SK-N-SH (cell line): ENCODE measurements around the gene GPR37L1. TPM values are rescaled to one million over a fixed set of nuclear protein-coding genes. Genes with fewer than 3 reads are reported as not detected.

Experiments
- CTCF ChIA-PET: fragments of 300-600, 350-600 bp; formaldehyde crosslinking; extraction: SDS; loops from one replicate; lab custom pipeline; 2021; lab: Yijun Ruan, JAX
- POLR2A ChIA-PET: fragments of 350-600 bp; sonication (Branson Sonifier 250); formaldehyde crosslinking; extraction: SDS; loops from one replicate; lab custom pipeline; 2020; ENCODE audit warnings: antibody characterized with exemption, inconsistent platforms; lab: Yijun Ruan, JAX
- DNase-seq: peaks from one replicate; pipeline ENCODE4 v3.0.0; 2012
- H2AFZ ChIP-seq: fragments of 200-600 bp; sonication (generic); 2 replicates; pipeline ENCODE4 v1.8.1; 2016; ENCODE audit warnings: antibody characterized with exemption, mild to moderate bottlenecking, low read depth
- H3F3A ChIP-seq: fragments of 200-600 bp; sonication (generic); replicated peaks from 2 replicates; pipeline ENCODE3; 2016; ENCODE audit warnings: antibody characterized with exemption, mild to moderate bottlenecking; ENCODE audit not compliant: insufficient read depth
- H3K27ac ChIP-seq, 2 experiments: fragments of 200-500 bp in 1 of 2; fragments of 200-600 bp in 1 of 2; sonication (Bioruptor generic) in 1 of 2; sonication (generic), shearing (Covaris generic) in 1 of 2; 2 replicates each; pipeline versions ENCODE4 v1.5.1 to v1.6.1; 2014 to 2016; ENCODE audit warnings: low read depth in 2 of 2, inconsistent platforms in 1 of 2, low read length in 1 of 2, mild to moderate bottlenecking in 1 of 2, mixed read lengths in 1 of 2
- H3K27me3 ChIP-seq: fragments of 200-600 bp; sonication (generic), shearing (Covaris generic); 2 replicates; pipeline ENCODE4 v1.6.1; 2016; ENCODE audit warnings: mixed run types; ENCODE audit not compliant: insufficient read depth
- H3K36me3 ChIP-seq, 2 experiments: fragments of 200-500 bp in 1 of 2; fragments of 200-600 bp in 1 of 2; sonication (Bioruptor generic) in 1 of 2; sonication (generic) in 1 of 2; replicated peaks in 1 of 2; 2 replicates each; pipeline versions ENCODE3 to v1.5.1; 2014 to 2016; ENCODE audit warnings: low read length in 1 of 2, mild to moderate bottlenecking in 1 of 2; ENCODE audit not compliant: insufficient read depth in 2 of 2, control insufficient read depth in 1 of 2
- H3K4me1 ChIP-seq, 2 experiments: fragments of 200-500 bp in 1 of 2; fragments of 200-600 bp in 1 of 2; sonication (Bioruptor generic) in 1 of 2; sonication (generic), shearing (Covaris generic) in 1 of 2; 2 replicates each; pipeline versions ENCODE4 v1.5.1 to v1.6.1; 2014 to 2016; ENCODE audit warnings: low read depth in 1 of 2, low read length in 1 of 2, mixed run types in 1 of 2; ENCODE audit not compliant: insufficient read depth in 2 of 2, control insufficient read depth in 1 of 2
- H3K4me2 ChIP-seq: fragments of 200-600 bp; sonication (generic), shearing (Covaris generic); 2 replicates; pipeline ENCODE4 v1.6.1; 2017; ENCODE audit warnings: mixed run types
- H3K4me3 ChIP-seq, 2 experiments: fragments of 200-500 bp in 1 of 2; fragments of 200-600 bp in 1 of 2; sonication (Bioruptor generic) in 1 of 2; sonication (generic), shearing (Covaris generic) in 1 of 2; 2 replicates each; pipeline versions ENCODE4 v1.5.1 to v1.8.1; 2014 to 2016; ENCODE audit warnings: low read depth in 2 of 2, inconsistent platforms in 1 of 2, low read length in 1 of 2, mild to moderate bottlenecking in 1 of 2, mixed read lengths in 1 of 2, moderate library complexity in 1 of 2
- H3K79me2 ChIP-seq: fragments of 200-600 bp; sonication (generic); 2 replicates; pipeline ENCODE4 v1.8.1; 2017; ENCODE audit warnings: mild to moderate bottlenecking; ENCODE audit not compliant: insufficient read depth
- H3K9ac ChIP-seq: fragments of 200-600 bp; sonication (generic); 2 replicates; pipeline ENCODE4 v1.6.1; 2017; ENCODE audit warnings: mixed run types
- H3K9me2 ChIP-seq: fragments of 200-600 bp; sonication (generic); 2 replicates; pipeline ENCODE4 v1.6.1; 2017; ENCODE audit warnings: mixed run types
- H3K9me3 ChIP-seq: fragments of 200-600 bp; sonication (generic); 2 replicates; pipeline ENCODE4 v1.6.1; 2017; ENCODE audit warnings: mixed run types, mild to moderate bottlenecking, moderate library complexity
- H4K20me1 ChIP-seq: fragments of 200-600 bp; sonication (generic); 2 replicates; pipeline ENCODE4 v1.6.1; 2017; ENCODE audit warnings: mild to moderate bottlenecking, mixed run types; ENCODE audit not compliant: insufficient read depth
- EP300 ChIP-seq, 2 experiments: IDR thresholded peaks; 2 replicates each; pipeline versions ENCODE4 v1.4.0 to v1.6.1; 2012; ENCODE audit warnings: borderline replicate concordance in 1 of 2, low read depth in 1 of 2, low read length in 1 of 2
- EZH2phosphoT487 ChIP-seq: fragments of 200-600 bp; sonication (generic); IDR thresholded peaks from 2 replicates; pipeline ENCODE4 v1.6.1; 2017; ENCODE audit warnings: low read depth, mixed run types, mild to moderate bottlenecking, antibody characterized with exemption, moderate library complexity, borderline replicate concordance
- FOSL2 ChIP-seq: IDR thresholded peaks from 2 replicates; pipeline ENCODE4 v1.4.0; 2012; ENCODE audit warnings: low read depth, mild to moderate bottlenecking, moderate library complexity, borderline replicate concordance
- FOXJ3 ChIP-seq: sonication (generic); formaldehyde crosslinking; IDR thresholded peaks from 2 replicates; pipeline ENCODE4 v1.5.1; 2020; ENCODE audit warnings: mild to moderate bottlenecking, missing genetic modification reagents
- FOXM1 ChIP-seq: IDR thresholded peaks from 2 replicates; pipeline ENCODE4 v1.4.0; 2012; ENCODE audit warnings: low read depth, mild to moderate bottlenecking
- JUND ChIP-seq: IDR thresholded peaks from 2 replicates; pipeline ENCODE4 v1.4.0; 2012
- MEF2A ChIP-seq: IDR thresholded peaks from 2 replicates; pipeline ENCODE4 v1.4.0; 2012; ENCODE audit warnings: low read depth, borderline replicate concordance
- MXI1 ChIP-seq: IDR thresholded peaks from 2 replicates; pipeline ENCODE4 v1.6.1; 2012; ENCODE audit warnings: mild to moderate bottlenecking, low read depth, low read length, improper control_type of control experiment
- NRF1 ChIP-seq: IDR thresholded peaks from 2 replicates; pipeline ENCODE4 v1.6.1; 2012; ENCODE audit warnings: low read depth, mild to moderate bottlenecking, low read length
- POLR2AphosphoS5 ChIP-seq: IDR thresholded peaks from 2 replicates; pipeline ENCODE4 v1.6.1; 2012; ENCODE audit warnings: low read depth, low read length
- RFX5 ChIP-seq: IDR thresholded peaks from 2 replicates; pipeline ENCODE4 v1.6.1; 2012; ENCODE audit warnings: mild to moderate bottlenecking, improper control_type of control experiment, low read length
- SIN3A ChIP-seq: IDR thresholded peaks from 2 replicates; pipeline ENCODE4 v1.6.1; 2012; ENCODE audit warnings: low read depth, mild to moderate bottlenecking, low read length, moderate library complexity, borderline replicate concordance
- SMC3 ChIP-seq: IDR thresholded peaks from 2 replicates; pipeline ENCODE4 v1.6.1; 2012; ENCODE audit warnings: low read depth, low read length, improper control_type of control experiment
- TEAD4 ChIP-seq: IDR thresholded peaks from 2 replicates; pipeline ENCODE4 v1.4.0; 2012; ENCODE audit warnings: mild to moderate bottlenecking, borderline replicate concordance; ENCODE audit not compliant: insufficient read depth
- YY1 ChIP-seq: IDR thresholded peaks from 2 replicates; pipeline ENCODE4 v1.4.0; 2012; ENCODE audit warnings: low read depth, mild to moderate bottlenecking
- WGBS: methylation state at CpG from one replicate; pipeline ENCODE4 v1.1.6; 2017; ENCODE audit warnings: low lambda C conversion rate; 5-methylcytosine and 5-hydroxymethylcytosine counted together
- polyA plus RNA-seq, 3 experiments: library from polyadenylated mRNA; depleted of rRNA; stranded (reverse); fragments of >200 nt; gene quantifications; 2 replicates each; pipeline ENCODE4 v1.2.3, GENCODE V29; 2012
- TF ChIP-seq, protein P1 (sequence below): IDR thresholded peaks from 2 replicates; pipeline ENCODE4 v1.4.0; 2012; ENCODE audit warnings: low read depth, borderline replicate concordance
- TF ChIP-seq, protein P2 (sequence below): IDR thresholded peaks from 2 replicates; pipeline ENCODE4 v1.4.0; 2012; ENCODE audit warnings: low read depth
- TF ChIP-seq, protein P3 (sequence below): fragments of 150-350 bp; IDR thresholded peaks from 2 replicates; pipeline ENCODE4 v1.6.1; 2017; ENCODE audit warnings: antibody characterized with exemption, low read length, low read depth, borderline replicate concordance
- TF ChIP-seq, protein P4 (sequence below): IDR thresholded peaks from 2 replicates; pipeline ENCODE4 v1.4.0; 2012; ENCODE audit warnings: low read depth, borderline replicate concordance
- TF ChIP-seq, protein P5 (sequence below): IDR thresholded peaks from 2 replicates; pipeline ENCODE4; 2012

GPR37L1 gene
- polyA plus RNA-seq, 1 of the 3 experiments (the other 2 are of a cell fraction) = not detected

DNA sequence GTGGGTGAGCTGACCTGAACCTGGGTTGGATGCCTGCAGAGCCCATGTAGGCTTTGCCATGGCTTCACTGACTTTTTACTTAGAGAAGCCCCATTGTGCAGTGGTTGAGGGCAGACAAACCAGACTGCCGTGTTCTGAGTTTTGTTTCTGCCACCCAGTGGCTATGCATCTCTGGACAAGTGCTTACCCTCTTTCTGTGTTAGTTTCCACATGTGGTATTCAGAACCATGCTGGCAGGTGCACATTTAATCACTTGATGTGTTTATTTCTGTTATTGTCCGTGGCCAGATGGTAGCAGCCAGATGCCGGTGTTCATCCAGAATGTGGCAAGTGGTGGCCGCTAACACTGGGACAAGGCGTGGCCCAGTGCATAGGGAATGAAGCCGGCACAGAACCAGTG lies 48.0 kb downstream of the GPR37L1 start:
- no peaks in the 10 kb centered on the region for H3F3A ChIP-seq
- H4K20me1 ChIP-seq = no peaks in the 10 kb centered on the region
- ChIA-PET POLR2A (no interaction called here), CTCF (interaction anchor here (2.2 to 3.8 kb wide), 2 partner anchors 15 to 18 kb away, joined by 9 to 16 read pairs; no protein-coding TSS in a partner anchor)
- no peak for TF ChIP-seq FOSL2
- TF ChIP-seq SMC3 = no peak
- TF ChIP-seq JUND = no peak
- no peak for TF ChIP-seq FOXM1
- TF ChIP-seq EZH2phosphoT487 = no peak
- no peak for TF ChIP-seq MXI1
- TF ChIP-seq FOXJ3 = no peak
- TF ChIP-seq POLR2AphosphoS5 = no peak
- TF ChIP-seq SIN3A = no peak
- TF ChIP-seq NRF1 = no peak
- TF ChIP-seq RFX5 = no peak
- TF ChIP-seq, protein P1, sequence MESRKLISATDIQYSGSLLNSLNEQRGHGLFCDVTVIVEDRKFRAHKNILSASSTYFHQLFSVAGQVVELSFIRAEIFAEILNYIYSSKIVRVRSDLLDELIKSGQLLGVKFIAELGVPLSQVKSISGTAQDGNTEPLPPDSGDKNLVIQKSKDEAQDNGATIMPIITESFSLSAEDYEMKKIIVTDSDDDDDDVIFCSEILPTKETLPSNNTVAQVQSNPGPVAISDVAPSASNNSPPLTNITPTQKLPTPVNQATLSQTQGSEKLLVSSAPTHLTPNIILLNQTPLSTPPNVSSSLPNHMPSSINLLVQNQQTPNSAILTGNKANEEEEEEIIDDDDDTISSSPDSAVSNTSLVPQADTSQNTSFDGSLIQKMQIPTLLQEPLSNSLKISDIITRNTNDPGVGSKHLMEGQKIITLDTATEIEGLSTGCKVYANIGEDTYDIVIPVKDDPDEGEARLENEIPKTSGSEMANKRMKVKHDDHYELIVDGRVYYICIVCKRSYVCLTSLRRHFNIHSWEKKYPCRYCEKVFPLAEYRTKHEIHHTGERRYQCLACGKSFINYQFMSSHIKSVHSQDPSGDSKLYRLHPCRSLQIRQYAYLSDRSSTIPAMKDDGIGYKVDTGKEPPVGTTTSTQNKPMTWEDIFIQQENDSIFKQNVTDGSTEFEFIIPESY = no peak
- H3K36me3 ChIP-seq = no peaks in the 10 kb centered on the region
- no peak overlapping the region for H2AFZ ChIP-seq
- H3K79me2 ChIP-seq = no peaks in the 10 kb centered on the region
- 83% methylated on average over 6 of the region's 6 CpGs for WGBS
- peaks cover 0 to 39% of the 10 kb centered on the region in 2 experiments; a peak in 1 of 4 replicates for H3K4me1 ChIP-seq
- H3K9me3 ChIP-seq = no peaks in the 10 kb centered on the region
- H3K4me3 ChIP-seq = no peak overlapping the region
- H3K9ac ChIP-seq = no peak overlapping the region
- no peak overlapping the region for H3K27ac ChIP-seq
- no peaks in the 10 kb centered on the region for H3K9me2 ChIP-seq
- no peak for DNase-seq
- H3K4me2 ChIP-seq = no peak overlapping the region
- no peaks in the 10 kb centered on the region for H3K27me3 ChIP-seq

DNA sequence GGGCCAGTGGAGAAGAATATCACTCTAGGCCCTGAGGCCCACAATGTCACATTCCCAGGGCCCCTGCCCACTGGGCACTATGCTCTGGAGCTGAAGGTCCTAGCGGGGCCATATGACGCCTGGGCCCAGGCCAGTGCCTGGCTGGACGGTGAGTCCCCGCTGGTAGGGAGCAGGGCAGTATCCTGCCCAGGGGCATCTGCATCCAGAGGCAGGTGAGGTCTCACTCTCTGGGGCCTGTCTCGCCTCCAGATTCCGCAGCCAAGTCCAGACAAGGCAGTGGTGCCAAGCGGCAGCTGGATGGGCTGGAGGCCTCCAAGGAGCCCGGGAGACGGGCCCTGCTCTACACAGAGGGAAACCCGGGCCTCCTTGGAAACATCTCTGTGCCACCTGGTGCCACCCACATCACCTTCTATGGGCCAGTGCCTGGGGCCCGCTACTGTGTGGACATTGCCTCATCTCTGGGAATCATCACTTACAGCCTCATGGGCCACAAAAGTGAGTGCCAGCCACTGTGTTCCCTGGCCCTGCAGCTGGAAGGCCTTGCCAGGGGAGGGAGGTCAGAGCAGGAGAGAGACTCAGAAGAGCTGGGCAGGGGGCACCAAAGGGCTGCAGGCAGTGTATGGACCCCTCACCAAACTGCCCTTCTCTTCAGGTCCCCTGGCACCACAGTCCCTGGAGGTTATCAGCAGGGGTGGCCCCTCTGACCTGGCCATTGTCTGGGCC lies 48.7 kb downstream of the GPR37L1 start:
- Histone ChIP-seq H3K36me3 (no peaks in the 10 kb centered on the region), H3K4me3 (no peak overlapping the region), H3K4me2 (no peak overlapping the region), H3K9ac (no peak overlapping the region), H4K20me1 (no peaks in the 10 kb centered on the region), H3K27me3 (no peaks in the 10 kb centered on the region), H2AFZ (no peak overlapping the region), H3F3A (no peaks in the 10 kb centered on the region), H3K4me1 (peaks cover 0 to 36% of the 10 kb centered on the region in 2 experiments; a peak in 1 of 4 replicates), H3K9me2 (no peaks in the 10 kb centered on the region), H3K27ac (no peak overlapping the region; a peak in 1 of 4 replicates), H3K9me3 (no peaks in the 10 kb centered on the region), H3K79me2 (no peaks in the 10 kb centered on the region)
- 95% methylated on average over 6 of the region's 11 CpGs for WGBS
- no peak for DNase-seq
- CTCF ChIA-PET = interaction anchor here (3.8 kb wide), 1 partner anchor 14 kb away, joined by 16 read pairs; no protein-coding TSS in a partner anchor
- TF ChIP-seq EP300 (IDR thresholded peaks at IDR 0.05; ENCODE audit: borderline replicate concordance in 1 of 2, low read depth in 1 of 2, low read length in 1 of 2) (no peak), TEAD4 (no peak), FOXM1 (no peak), YY1 (no peak), NRF1 (no peak), MXI1 (no peak), MEF2A (no peak)
- TF ChIP-seq, protein P2, sequence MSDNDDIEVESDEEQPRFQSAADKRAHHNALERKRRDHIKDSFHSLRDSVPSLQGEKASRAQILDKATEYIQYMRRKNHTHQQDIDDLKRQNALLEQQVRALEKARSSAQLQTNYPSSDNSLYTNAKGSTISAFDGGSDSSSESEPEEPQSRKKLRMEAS = no peak
- TF ChIP-seq, protein P3, sequence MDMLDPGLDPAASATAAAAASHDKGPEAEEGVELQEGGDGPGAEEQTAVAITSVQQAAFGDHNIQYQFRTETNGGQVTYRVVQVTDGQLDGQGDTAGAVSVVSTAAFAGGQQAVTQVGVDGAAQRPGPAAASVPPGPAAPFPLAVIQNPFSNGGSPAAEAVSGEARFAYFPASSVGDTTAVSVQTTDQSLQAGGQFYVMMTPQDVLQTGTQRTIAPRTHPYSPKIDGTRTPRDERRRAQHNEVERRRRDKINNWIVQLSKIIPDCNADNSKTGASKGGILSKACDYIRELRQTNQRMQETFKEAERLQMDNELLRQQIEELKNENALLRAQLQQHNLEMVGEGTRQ = no peak
- TF ChIP-seq, protein P4, sequence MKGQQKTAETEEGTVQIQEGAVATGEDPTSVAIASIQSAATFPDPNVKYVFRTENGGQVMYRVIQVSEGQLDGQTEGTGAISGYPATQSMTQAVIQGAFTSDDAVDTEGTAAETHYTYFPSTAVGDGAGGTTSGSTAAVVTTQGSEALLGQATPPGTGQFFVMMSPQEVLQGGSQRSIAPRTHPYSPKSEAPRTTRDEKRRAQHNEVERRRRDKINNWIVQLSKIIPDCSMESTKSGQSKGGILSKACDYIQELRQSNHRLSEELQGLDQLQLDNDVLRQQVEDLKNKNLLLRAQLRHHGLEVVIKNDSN = no peak
- TF ChIP-seq, protein P5, sequence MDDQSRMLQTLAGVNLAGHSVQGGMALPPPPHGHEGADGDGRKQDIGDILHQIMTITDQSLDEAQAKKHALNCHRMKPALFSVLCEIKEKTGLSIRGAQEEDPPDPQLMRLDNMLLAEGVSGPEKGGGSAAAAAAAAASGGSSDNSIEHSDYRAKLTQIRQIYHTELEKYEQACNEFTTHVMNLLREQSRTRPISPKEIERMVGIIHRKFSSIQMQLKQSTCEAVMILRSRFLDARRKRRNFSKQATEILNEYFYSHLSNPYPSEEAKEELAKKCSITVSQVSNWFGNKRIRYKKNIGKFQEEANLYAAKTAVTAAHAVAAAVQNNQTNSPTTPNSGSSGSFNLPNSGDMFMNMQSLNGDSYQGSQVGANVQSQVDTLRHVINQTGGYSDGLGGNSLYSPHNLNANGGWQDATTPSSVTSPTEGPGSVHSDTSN = no peak
- POLR2A ChIA-PET = no interaction called here
